Mammary epithelial cell (primary cell): ENCODE measurements around the gene RARRES2.
"Not testable (repeated sequence)": the region's sequence is repeated elsewhere in the genome, so short reads cannot be mapped to it uniquely, and the experiment has no call there.

Source experiments
- CTCF ChIP-seq, 2 donors: IDR thresholded peaks in 1 of 2; conservative IDR thresholded peaks in 1 of 2; 2 replicates each; pipeline ENCODE4 v1.5.1; 2011 to 2012; ENCODE audit warnings: inconsistent platforms in 2 of 2, low read length in 2 of 2, mild to moderate bottlenecking in 2 of 2, control low read depth in 1 of 2, low read depth in 1 of 2; ENCODE audit not compliant: insufficient read depth in 1 of 2; ENCODE audit errors: extremely low read depth in 1 of 2
- EZH2 ChIP-seq: IDR thresholded peaks from 2 replicates; pipeline ENCODE4 v1.6.1; 2012; ENCODE audit warnings: low read length, inconsistent platforms, borderline replicate concordance

GRCh38 chr7:150297978-150298377 is 43.5 kb downstream of the RARRES2 start:
- not testable (repeated sequence) for TF ChIP-seq CTCF (conservative IDR thresholded peaks at IDR 0.05 in 1 of 2, IDR thresholded peaks at IDR 0.05 in 1 of 2; ENCODE audit: extremely low read depth in 1 of 2, insufficient read depth in 1 of 2, low read depth in 1 of 2, low read length in 2 of 2); EZH2
